T-helper 1 cell treated with Interleukin-12 subunit alpha and Interleukin-12 subunit beta and Interleukin-4 antibody, amounts not matched to agents 30 μg/mL and 1 μg/mL, for 36 hours (primary cell): Measurements from ENCODE around the gene ARHGEF39.
"Not testable (repeated sequence)": the region's sequence is repeated elsewhere in the genome, so short reads cannot be mapped to it uniquely, and the experiment has no call there.

Source experiments
- H3K27ac Mint-ChIP-seq: one replicate; pipeline ENCODE4 v1.8.0; 2021; ENCODE audit warnings: mild to moderate bottlenecking, mixed read lengths
- H3K27me3 Mint-ChIP-seq: one replicate; pipeline ENCODE4 v1.8.0; 2021; ENCODE audit warnings: low read depth, mixed read lengths
- H3K36me3 Mint-ChIP-seq: one replicate; pipeline ENCODE4 v1.8.0; 2021; ENCODE audit warnings: low read depth, mixed read lengths
- H3K4me1 Mint-ChIP-seq: one replicate; pipeline ENCODE4 v1.8.0; 2021; ENCODE audit warnings: low read depth, mixed read lengths
- H3K4me3 Mint-ChIP-seq: one replicate; pipeline ENCODE4 v1.8.0; 2021; ENCODE audit warnings: mild to moderate bottlenecking, moderate library complexity, mixed read lengths
- H3K9me3 Mint-ChIP-seq: one replicate; pipeline ENCODE4 v1.8.0; 2021; ENCODE audit warnings: mixed read lengths

The ARHGEF39 gene

DNA sequence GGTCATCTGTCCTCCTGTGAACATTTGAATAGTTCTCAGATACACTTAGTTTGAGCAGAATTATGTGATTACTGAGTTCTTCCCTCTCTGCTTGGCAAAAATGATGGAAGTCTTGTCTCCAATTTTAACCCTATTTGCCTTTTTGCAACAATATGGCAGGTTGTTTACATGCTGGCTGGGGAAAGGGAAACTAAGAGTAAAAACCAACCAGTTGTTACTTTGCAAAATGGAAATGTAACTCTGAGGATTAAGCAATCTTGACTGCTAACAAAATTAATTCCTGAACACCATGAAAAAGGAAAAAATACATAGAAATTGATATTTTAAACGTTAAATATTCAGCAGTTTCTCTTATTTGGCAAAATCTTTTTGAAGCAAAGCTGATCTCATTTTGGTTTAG is 25.4 kb downstream of the ARHGEF39 start:
- Mint-ChIP-seq H3K4me1 (peaks cover 47% of the 10 kb centered on the region), H3K27me3 (no peaks in the 10 kb centered on the region), H3K36me3 (peaks cover 30% of the 10 kb centered on the region), H3K4me3 (peak overlapping the region; percentile 59), H3K27ac (peak overlapping the region; percentile 80), H3K9me3 (peaks cover 14% of the 10 kb centered on the region)

DNA sequence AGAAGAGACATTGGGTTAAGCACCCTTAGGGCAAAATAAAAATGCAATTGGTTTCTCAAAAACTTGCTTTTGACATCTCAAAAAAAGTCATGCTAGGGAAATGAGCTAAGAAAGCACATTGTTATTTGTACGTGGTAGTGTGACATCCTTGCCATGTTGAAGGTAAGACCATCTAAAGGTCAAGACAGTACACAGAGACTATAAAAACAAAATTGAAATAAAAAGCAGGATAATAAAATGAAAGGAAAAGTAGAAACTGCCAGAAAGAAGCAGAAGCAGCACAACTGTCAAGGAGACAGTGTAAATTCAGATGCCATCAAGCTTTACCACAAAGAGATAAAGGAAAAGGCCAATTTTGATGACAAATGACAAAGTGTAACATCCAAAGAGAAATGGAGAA is 25.8 kb downstream of the ARHGEF39 start:
- Mint-ChIP-seq H3K4me1 (peaks cover 43% of the 10 kb centered on the region), H3K4me3 (peak overlapping the region; percentile 59), H3K36me3 (peaks cover 26% of the 10 kb centered on the region), H3K27ac (peak overlapping the region; percentile 80), H3K9me3 (peaks cover 14% of the 10 kb centered on the region)
- H3K27me3 Mint-ChIP-seq: not testable (repeated sequence)

GRCh38 chr9:35638751-35639150 is 26.2 kb downstream of the ARHGEF39 start:
- Mint-ChIP-seq H3K9me3 (peaks cover 14% of the 10 kb centered on the region), H3K4me1 (peaks cover 43% of the 10 kb centered on the region), H3K36me3 (peaks cover 26% of the 10 kb centered on the region), H3K27ac (peak overlapping the region; percentile 80), H3K4me3 (peak overlapping the region; percentile 30)
- H3K27me3 Mint-ChIP-seq: not testable (repeated sequence)

DNA sequence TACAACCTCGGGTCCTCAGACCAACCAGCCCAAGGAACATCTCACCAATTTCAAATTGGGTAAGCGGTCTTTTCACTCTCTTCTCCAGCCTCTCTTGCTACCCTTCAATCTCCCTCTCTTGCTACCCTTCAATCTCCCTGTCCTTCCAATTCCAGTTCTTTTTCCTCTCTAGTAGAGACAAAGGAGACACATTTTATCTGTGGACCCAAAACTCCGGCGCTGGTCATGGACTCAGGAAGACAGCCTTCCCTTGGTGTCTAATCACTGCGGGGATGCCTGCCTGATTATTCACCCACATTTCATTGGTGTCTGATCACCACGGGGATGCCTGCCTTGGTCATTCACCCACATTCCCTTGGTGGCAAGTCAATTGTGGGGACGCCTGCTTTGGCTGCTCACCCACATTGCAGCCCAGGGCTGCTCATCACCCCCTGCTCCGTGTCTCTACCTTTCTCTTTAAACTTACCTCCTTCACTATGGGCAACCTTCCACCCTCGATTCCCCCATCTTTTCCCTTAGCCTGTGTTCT is 27.5 kb downstream of the ARHGEF39 start:
- not testable (repeated sequence) for H3K27me3 Mint-ChIP-seq, H3K4me3 Mint-ChIP-seq
- Mint-ChIP-seq H3K9me3 (peaks cover 14% of the 10 kb centered on the region), H3K4me1 (peaks cover 41% of the 10 kb centered on the region), H3K27ac (peak overlapping the region; percentile 23), H3K36me3 (peaks cover 21% of the 10 kb centered on the region)

DNA sequence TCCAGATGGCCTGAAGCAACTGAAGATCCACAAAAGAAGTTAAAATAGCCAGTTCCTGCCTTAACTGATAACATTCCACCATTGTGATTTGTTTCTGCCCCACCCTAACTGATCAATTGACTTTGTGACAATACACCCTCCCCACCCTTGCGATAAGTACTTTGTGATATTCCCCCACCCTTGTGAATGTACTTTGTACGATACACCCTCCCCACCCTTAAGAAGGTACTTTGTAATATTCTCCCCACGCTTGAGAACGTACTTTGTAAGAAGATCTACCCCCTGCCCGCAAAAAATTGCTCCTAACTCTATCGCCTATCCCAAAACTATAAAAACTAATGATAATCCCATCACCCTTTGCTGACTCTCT is 28.1 kb downstream of the ARHGEF39 start:
- H3K27me3 Mint-ChIP-seq, H3K27ac Mint-ChIP-seq, H3K4me3 Mint-ChIP-seq: not testable (repeated sequence)
- Mint-ChIP-seq H3K9me3 (peaks cover 14% of the 10 kb centered on the region), H3K36me3 (peaks cover 21% of the 10 kb centered on the region), H3K4me1 (peaks cover 41% of the 10 kb centered on the region)

- Mint-ChIP-seq H3K9me3 (peaks cover 10% of the 10 kb centered on the region), H3K27ac (no peak overlapping the region), H3K4me3 (no peak overlapping the region), H3K27me3 (no peaks in the 10 kb centered on the region), H3K4me1 (peaks cover 38% of the 10 kb centered on the region), H3K36me3 (peaks cover 18% of the 10 kb centered on the region)
Measured at GRCh38 chr9:35636135-35636876, 28.7 kb downstream of the ARHGEF39 start.

- H3K27me3 Mint-ChIP-seq: no peaks in the 10 kb centered on the region
- H3K9me3 Mint-ChIP-seq: peaks cover 4% of the 10 kb centered on the region
- H3K36me3 Mint-ChIP-seq: peaks cover 12% of the 10 kb centered on the region
- no peak overlapping the region for H3K27ac Mint-ChIP-seq
- H3K4me1 Mint-ChIP-seq: peaks cover 35% of the 10 kb centered on the region
- no peak overlapping the region for H3K4me3 Mint-ChIP-seq
Measured at GRCh38 chr9:35635730-35636129, 29.3 kb downstream of the ARHGEF39 start.

DNA sequence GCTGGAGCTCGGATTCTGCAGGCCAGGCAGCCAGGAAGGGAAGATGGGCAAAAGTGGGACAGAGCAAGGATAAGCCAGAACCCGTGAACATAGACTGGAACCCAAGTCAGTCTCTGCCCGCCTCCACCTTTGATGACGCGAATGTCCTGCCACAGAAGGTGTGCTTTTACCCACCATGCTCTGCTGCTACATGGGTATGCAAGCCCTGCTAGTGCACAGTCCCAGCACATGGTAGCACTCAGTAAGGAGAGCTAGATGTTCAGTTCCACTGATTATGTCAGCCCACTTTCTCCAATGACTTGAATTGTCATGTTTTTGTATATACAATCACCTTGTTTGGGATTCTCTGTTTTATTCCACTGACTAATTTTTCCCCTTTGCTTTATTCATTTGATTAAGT is 35.4 kb downstream of the ARHGEF39 start:
- Mint-ChIP-seq H3K36me3 (peaks cover 3% of the 10 kb centered on the region), H3K9me3 (no peaks in the 10 kb centered on the region), H3K27ac (no peak overlapping the region), H3K4me3 (no peak overlapping the region), H3K27me3 (peaks cover 4% of the 10 kb centered on the region), H3K4me1 (peaks cover 3% of the 10 kb centered on the region)

DNA sequence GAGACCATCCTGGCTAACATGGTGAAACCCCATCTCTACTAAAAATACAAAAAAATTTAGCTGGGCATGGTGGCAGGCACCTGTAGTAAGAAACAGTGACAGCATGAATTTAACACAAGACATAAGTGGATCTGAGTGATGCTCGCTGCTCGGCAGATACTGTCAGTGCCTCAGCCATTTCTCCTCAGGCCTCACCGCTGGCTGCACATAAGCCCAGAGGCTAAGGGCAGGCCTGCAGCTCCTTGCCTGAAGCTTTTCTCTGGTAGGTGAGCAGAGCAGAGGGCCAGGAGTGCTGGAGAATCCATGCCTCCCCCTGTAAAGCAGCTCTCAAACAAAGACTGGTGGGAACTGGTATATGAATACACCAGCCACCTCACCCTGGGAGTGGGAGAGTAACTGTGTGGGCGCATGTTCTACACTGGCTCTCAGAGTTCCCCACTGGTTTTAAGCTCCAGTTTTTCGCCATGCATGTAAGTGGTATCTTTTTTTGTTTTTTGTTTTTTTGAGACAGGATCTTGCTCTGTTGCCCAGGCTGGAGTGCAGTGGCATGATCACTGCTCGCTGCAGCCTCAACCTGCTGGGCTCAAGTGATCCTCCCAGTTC is 36.5 kb downstream of the ARHGEF39 start:
- Mint-ChIP-seq H3K27me3 (peaks cover 4% of the 10 kb centered on the region), H3K9me3 (no peaks in the 10 kb centered on the region), H3K4me3 (no peak overlapping the region), H3K4me1 (peaks cover 3% of the 10 kb centered on the region), H3K27ac (no peak overlapping the region), H3K36me3 (peaks cover 3% of the 10 kb centered on the region)

DNA sequence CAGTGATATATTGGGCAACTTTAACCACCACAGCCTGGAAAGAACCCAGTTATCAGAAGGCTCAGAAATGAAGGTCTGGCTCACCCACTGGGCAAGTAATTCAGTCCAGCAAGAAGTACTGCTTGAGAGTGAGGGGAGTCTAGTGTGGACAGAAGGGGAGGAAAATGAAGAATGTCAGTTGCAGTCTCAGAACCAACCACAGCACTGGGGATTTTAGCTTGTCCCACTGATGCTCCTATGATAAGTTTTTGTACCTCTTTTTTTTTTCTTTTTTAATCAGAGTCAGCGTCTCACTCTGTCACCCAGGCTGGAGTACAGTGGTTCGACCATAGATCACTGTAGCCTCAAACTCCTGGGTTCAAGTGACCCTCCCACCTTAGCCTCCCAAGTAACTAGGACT is 37.4 kb downstream of the ARHGEF39 start:
- Mint-ChIP-seq H3K36me3 (peaks cover 3% of the 10 kb centered on the region), H3K27me3 (peaks cover 4% of the 10 kb centered on the region), H3K27ac (no peak overlapping the region), H3K4me1 (peaks cover 3% of the 10 kb centered on the region), H3K9me3 (no peaks in the 10 kb centered on the region), H3K4me3 (no peak overlapping the region)

GRCh38 chr9:35619800-35620158 is 45.2 kb downstream of the ARHGEF39 start:
- H3K4me3 Mint-ChIP-seq: no peak overlapping the region
- no peaks in the 10 kb centered on the region for H3K36me3 Mint-ChIP-seq
- H3K27ac Mint-ChIP-seq: peak overlapping the region; percentile 86
- no peaks in the 10 kb centered on the region for H3K27me3 Mint-ChIP-seq
- H3K4me1 Mint-ChIP-seq: peaks cover 47% of the 10 kb centered on the region
- no peaks in the 10 kb centered on the region for H3K9me3 Mint-ChIP-seq

GRCh38 chr9:35618854-35619799 is 45.9 kb downstream of the ARHGEF39 start:
- Mint-ChIP-seq H3K36me3 (no peaks in the 10 kb centered on the region), H3K9me3 (no peaks in the 10 kb centered on the region), H3K27ac (peak overlapping the region; percentile 86), H3K4me3 (peak overlapping the region; percentile 5), H3K4me1 (peaks cover 47% of the 10 kb centered on the region), H3K27me3 (peaks cover 6% of the 10 kb centered on the region)

DNA sequence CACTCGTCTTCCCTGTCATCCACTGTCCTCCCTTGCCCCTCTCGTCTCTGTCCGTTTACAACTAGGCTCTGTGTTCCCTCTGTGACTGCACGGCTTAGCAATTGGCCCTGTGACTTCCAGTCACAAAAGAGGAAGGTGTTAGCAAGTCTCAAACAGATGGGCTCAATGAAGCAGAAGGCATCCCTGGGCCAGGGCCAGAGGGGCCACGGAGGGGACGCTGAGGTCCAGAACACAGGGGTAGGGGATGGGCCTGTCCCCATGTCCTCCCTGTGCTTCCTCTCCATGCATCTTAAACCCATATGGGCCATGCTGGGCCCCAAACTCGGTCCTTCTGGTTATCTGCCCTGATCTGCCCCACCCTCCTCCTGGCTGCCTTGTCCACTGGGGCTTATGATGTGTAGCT is 46.7 kb downstream of the ARHGEF39 start, which contains the start of gene CD72:
Gene CD72, minus strand, starts transcription at position 89 of the 403 bp plus-strand sequence. CDS start 110 bp downstream, outside the sequence.
- Mint-ChIP-seq H3K4me1 (peaks cover 47% of the 10 kb centered on the region), H3K27me3 (peaks cover 9% of the 10 kb centered on the region), H3K27ac (peak within 1 kb of the TSS; percentile 86), H3K36me3 (no peaks in the 10 kb centered on the region), H3K9me3 (no peaks in the 10 kb centered on the region), H3K4me3 (peak within 1 kb of the TSS; percentile 77)

- Mint-ChIP-seq H3K36me3 (no peaks in the 10 kb centered on the region), H3K27me3 (peaks cover 11% of the 10 kb centered on the region), H3K4me1 (peaks cover 47% of the 10 kb centered on the region), H3K4me3 (peak overlapping the region; percentile 77), H3K9me3 (no peaks in the 10 kb centered on the region), H3K27ac (peak overlapping the region; percentile 84)
Measured at GRCh38 chr9:35617548-35617947, 47.4 kb downstream of the ARHGEF39 start.
